HG03139 (cell line): ENCODE measurements around the gene CD86.
"Not testable (repeated sequence)": the region's sequence is repeated elsewhere in the genome, so short reads cannot be mapped to it uniquely, and the experiment has no call there.

ENCODE experiments used
- ATAC-seq: cut with Tn5 transposase; IDR thresholded peaks from one replicate; pipeline ENCODE4 v1.9.1; 2021; ENCODE audit not compliant: unreplicated experiment

Gene CD86

GRCh38 chr3:122148941-122149627 is 93.9 kb downstream of the CD86 start:
- ATAC-seq: no peak

- no peak for ATAC-seq
These were observed 96.3 kb downstream of the CD86 start for GRCh38 chr3:122151480-122151879.

- not testable (repeated sequence) for ATAC-seq
These were observed 109.8 kb downstream of the CD86 start for GRCh38 chr3:122164983-122165382.

DNA sequence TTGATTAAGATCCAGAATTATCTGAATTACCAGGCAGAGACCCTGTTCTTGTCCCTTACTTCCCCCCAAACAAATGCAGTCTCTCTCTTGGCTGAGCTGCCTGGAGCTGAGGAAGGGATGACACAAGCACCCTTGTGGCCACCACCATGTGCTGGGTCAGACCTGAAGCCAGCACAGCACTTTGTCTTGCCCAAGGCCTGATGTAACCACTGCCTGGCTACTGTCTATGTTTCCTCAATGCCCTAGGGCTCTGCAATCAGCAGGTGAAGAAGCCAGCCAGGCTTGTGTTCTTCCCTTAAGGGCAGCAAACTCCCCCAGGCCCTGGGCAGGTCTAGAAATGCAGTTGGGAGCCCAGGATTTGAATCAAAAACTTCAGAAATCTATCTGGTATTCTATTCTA is 112.5 kb downstream of the CD86 start:
- ATAC-seq: no peak

GRCh38 chr3:122168044-122168443 is 112.9 kb downstream of the CD86 start:
- no peak for ATAC-seq

DNA sequence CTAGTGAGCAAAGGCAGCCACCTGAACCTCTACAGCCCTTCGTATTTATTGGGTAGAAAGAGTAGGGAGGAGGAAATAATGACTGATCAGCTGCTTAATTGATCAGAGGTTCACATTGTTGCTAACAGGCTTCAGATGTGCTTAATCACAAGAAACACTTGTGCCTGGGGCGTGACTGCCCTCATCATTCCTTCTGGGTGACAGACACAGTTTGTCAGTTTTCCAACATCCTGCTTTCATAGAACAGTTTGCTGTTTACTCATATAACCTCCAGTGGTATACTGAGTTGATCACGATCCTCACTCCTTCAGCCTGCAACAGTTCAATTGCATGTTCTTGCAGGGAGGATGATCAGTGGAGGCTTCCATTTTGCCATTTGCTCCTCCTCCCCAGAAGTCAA is 114.7 kb downstream of the CD86 start:
- no peak for ATAC-seq
